ENCODE measurements around the gene RSPH9. TPM values are rescaled to one million over a fixed set of nuclear protein-coding genes. Genes with fewer than 3 reads are reported as not detected.

Gene RSPH9
- total and polyA plus RNA-seq, 2 donors from 2014 or later = 0.16 to 0.45 TPM

DNA sequence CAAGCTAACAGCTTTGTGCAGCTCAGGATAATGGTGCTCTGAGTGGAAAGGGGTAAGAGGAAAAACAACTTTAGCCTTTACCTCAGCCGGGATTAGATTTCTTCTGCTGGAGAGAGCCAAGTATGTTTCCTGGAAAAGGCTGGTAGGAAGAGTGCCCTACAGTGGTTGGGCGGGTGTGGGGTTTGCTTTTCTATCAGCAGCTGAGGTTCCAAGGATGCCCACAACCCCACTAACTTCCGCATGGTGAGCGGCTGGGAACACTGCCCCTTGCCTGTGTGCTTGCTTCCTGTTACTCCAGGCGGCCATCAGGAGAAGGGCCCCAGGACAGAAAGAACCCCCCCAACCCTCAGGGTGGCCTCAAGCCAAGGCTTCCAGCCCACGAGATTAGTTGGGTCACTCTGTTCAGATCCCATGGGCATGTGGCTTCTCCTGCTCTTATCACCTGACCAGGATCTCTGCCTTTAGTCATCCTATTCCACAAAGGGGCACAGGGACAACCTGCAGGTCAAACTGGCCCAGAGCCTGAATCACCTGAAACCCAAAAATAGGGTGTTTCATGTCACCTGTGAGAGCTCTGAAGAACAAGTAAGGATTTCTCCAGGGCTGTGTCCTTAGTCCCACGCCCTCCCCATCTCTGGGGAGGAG lies 32.2 kb downstream of the RSPH9 start:
- H3K36me3 ChIP-seq (ENCODE audit: control insufficient read depth in 2 of 3, insufficient read depth in 3 of 3, low read length in 3 of 3) = peaks cover 4 to 68% (median 31%) of the 10 kb centered on the region in 3 donors
- TF ChIP-seq, protein P1, sequence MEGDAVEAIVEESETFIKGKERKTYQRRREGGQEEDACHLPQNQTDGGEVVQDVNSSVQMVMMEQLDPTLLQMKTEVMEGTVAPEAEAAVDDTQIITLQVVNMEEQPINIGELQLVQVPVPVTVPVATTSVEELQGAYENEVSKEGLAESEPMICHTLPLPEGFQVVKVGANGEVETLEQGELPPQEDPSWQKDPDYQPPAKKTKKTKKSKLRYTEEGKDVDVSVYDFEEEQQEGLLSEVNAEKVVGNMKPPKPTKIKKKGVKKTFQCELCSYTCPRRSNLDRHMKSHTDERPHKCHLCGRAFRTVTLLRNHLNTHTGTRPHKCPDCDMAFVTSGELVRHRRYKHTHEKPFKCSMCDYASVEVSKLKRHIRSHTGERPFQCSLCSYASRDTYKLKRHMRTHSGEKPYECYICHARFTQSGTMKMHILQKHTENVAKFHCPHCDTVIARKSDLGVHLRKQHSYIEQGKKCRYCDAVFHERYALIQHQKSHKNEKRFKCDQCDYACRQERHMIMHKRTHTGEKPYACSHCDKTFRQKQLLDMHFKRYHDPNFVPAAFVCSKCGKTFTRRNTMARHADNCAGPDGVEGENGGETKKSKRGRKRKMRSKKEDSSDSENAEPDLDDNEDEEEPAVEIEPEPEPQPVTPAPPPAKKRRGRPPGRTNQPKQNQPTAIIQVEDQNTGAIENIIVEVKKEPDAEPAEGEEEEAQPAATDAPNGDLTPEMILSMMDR (IDR thresholded peaks at IDR 0.05; ENCODE audit: borderline replicate concordance, extremely low read depth, insufficient read depth) = no peak
- FAIRE-seq (no peak), DNase-seq (no peak)
- H3K9ac ChIP-seq (ENCODE audit: low read length in 3 of 3) = no peak overlapping the region
- no peaks in the 10 kb centered on the region for H3K4me1 ChIP-seq (ENCODE audit: control insufficient read depth in 2 of 3, insufficient read depth in 2 of 3, low read depth in 1 of 3, low read length in 3 of 3)
- no peak overlapping the region for H3K27ac ChIP-seq (ENCODE audit: low read depth in 2 of 2, low read length in 2 of 2)
- intact Hi-C loops (cut with DNase I) = no loop called here
- no peaks in the 10 kb centered on the region for H3K9me3 ChIP-seq (ENCODE audit: control insufficient read depth in 2 of 3, insufficient read depth in 1 of 3, low read length in 3 of 3)
- H3K27me3 ChIP-seq (ENCODE audit: control insufficient read depth, insufficient read depth, low read length) = no peaks in the 10 kb centered on the region
- H3K4me3 ChIP-seq (ENCODE audit: low read length in 3 of 3) = no peak overlapping the region

DNA sequence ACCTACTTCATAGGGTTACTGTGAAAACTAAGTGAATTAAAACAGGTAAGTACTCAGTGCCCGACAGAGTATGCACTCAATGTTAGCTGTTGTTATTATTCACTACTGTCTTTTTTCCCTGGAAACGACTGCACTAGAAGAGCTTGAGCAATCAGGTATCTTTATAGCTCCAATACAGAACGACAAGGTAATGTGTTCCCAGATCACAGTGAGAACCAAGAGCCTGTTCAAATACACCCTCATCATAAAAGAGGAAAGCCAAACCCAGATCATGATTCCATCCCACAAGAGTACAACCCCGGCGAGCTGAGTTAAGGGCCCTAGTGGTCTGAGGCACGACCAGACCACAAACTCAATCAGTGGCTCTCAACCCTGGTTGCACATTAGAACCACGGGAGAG lies 32.9 kb downstream of the RSPH9 start:
- FAIRE-seq = no peak
- Histone ChIP-seq H3K9me3 (ENCODE audit: control insufficient read depth in 2 of 3, insufficient read depth in 1 of 3, low read length in 3 of 3) (no peaks in the 10 kb centered on the region), H3K36me3 (ENCODE audit: control insufficient read depth in 2 of 3, insufficient read depth in 3 of 3, low read length in 3 of 3) (peaks cover 4 to 68% (median 31%) of the 10 kb centered on the region in 3 donors), H3K9ac (ENCODE audit: low read length in 3 of 3) (no peak overlapping the region), H3K4me1 (ENCODE audit: control insufficient read depth in 2 of 3, insufficient read depth in 2 of 3, low read depth in 1 of 3, low read length in 3 of 3) (no peaks in the 10 kb centered on the region), H3K4me3 (ENCODE audit: low read length in 3 of 3) (no peak overlapping the region), H3K27ac (ENCODE audit: low read depth in 2 of 2, low read length in 2 of 2) (no peak overlapping the region), H3K27me3 (ENCODE audit: control insufficient read depth, insufficient read depth, low read length) (no peaks in the 10 kb centered on the region)
- TF ChIP-seq, protein P1 (IDR thresholded peaks at IDR 0.05; ENCODE audit: borderline replicate concordance, extremely low read depth, insufficient read depth) = no peak
- intact Hi-C loops (cut with DNase I) = no loop called here
- DNase-seq = no peak

DNA sequence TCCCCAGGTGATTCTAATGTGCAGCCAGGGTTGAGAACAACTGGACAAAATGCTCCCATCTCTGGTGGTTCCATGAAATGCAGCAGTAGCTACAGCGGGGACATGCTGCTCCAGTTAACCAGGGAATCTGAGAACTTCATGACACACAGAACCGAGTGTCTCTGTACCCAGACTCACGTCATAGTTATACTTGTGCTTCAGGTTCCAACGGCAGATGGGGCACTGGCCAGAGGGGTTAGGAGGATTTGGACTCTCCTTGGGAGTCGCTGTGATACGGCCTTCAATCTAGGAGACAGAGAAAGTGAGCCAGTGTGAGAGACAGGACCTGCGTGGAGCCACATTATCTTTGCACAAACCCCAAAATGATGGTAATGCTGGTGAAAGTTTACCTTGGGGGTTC lies 33.5 kb downstream of the RSPH9 start:
- Histone ChIP-seq H3K4me3 (ENCODE audit: low read length in 3 of 3) (no peak overlapping the region), H3K27ac (ENCODE audit: low read depth in 2 of 2, low read length in 2 of 2) (no peak overlapping the region), H3K27me3 (ENCODE audit: control insufficient read depth, insufficient read depth, low read length) (no peaks in the 10 kb centered on the region), H3K36me3 (ENCODE audit: control insufficient read depth in 2 of 3, insufficient read depth in 3 of 3, low read length in 3 of 3) (peaks cover 4 to 68% (median 31%) of the 10 kb centered on the region in 3 donors), H3K4me1 (ENCODE audit: control insufficient read depth in 2 of 3, insufficient read depth in 2 of 3, low read depth in 1 of 3, low read length in 3 of 3) (no peaks in the 10 kb centered on the region), H3K9me3 (ENCODE audit: control insufficient read depth in 2 of 3, insufficient read depth in 1 of 3, low read length in 3 of 3) (no peaks in the 10 kb centered on the region), H3K9ac (ENCODE audit: low read length in 3 of 3) (no peak overlapping the region)
- no peak for FAIRE-seq
- no peak for DNase-seq
- TF ChIP-seq, protein P1 (IDR thresholded peaks at IDR 0.05; ENCODE audit: borderline replicate concordance, extremely low read depth, insufficient read depth) = no peak
- intact Hi-C loops (cut with DNase I) = no loop called here

DNA sequence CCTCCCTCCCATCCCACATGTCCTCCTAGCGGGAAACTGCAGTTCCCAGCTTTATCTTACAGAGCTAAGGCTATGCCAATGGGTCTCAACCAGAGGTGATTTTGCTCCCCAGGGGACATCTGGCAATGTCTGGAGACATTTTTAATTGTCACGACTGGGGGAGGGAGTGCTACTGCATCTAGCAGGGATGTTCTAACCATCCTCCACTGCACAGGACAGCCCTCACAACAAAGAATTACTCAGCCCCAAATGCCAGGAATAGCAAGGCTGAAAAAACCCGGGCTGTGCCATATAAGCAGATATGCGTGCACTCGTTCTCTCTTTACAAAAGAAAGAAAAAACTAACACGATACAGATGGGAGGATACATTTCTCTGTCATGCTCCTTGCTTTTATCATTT lies 34.2 kb downstream of the RSPH9 start:
- no peak for DNase-seq
- no peak overlapping the region for H3K27ac ChIP-seq (ENCODE audit: low read depth in 2 of 2, low read length in 2 of 2)
- H3K27me3 ChIP-seq (ENCODE audit: control insufficient read depth, insufficient read depth, low read length) = no peaks in the 10 kb centered on the region
- H3K9ac ChIP-seq (ENCODE audit: low read length in 3 of 3) = no peak overlapping the region
- TF ChIP-seq, protein P1 (IDR thresholded peaks at IDR 0.05; ENCODE audit: borderline replicate concordance, extremely low read depth, insufficient read depth) = no peak
- FAIRE-seq = no peak
- intact Hi-C loops (cut with DNase I) = no loop called here
- H3K4me3 ChIP-seq (ENCODE audit: low read length in 3 of 3) = no peak overlapping the region
- H3K36me3 ChIP-seq (ENCODE audit: control insufficient read depth in 2 of 3, insufficient read depth in 3 of 3, low read length in 3 of 3) = peaks cover 4 to 61% (median 30%) of the 10 kb centered on the region in 3 donors
- no peaks in the 10 kb centered on the region for H3K9me3 ChIP-seq (ENCODE audit: control insufficient read depth in 2 of 3, insufficient read depth in 1 of 3, low read length in 3 of 3)
- no peaks in the 10 kb centered on the region for H3K4me1 ChIP-seq (ENCODE audit: control insufficient read depth in 2 of 3, insufficient read depth in 2 of 3, low read depth in 1 of 3, low read length in 3 of 3)
